NCI-H510A treated with DMSO at 0.1 percent for 48 hours (cell line): Measurements from ENCODE around the gene MAPKBP1.

ENCODE experiments used
- DNase-seq: peaks from one replicate; lab custom pipeline; 2025; lab: John Stamatoyannopoulos, UW

Gene MAPKBP1

DNA sequence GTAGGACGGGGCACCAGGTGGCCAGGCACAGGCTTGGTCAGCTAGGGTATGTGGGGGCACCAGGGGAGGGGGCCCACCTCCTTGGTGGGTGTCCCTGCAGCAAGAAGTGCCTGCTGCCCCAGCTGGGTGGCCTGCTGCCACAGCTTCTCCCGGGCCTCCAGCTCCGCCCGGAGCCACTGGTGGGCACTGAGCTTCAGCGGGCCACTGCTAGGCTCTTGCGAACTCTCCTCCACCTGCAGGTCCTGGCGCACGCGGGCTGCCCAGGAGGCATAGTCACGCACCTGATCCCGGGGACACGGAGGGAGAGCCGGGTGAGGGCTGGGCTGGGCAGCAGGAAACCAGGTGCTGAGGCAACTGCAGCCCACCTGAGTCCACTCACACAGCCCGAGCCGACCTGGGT is 94.0 kb downstream of the MAPKBP1 start:
- DNase-seq = no peak

- DNase-seq = no peak
These were observed 95.7 kb downstream of the MAPKBP1 start for GRCh38 chr15:41869770-41870688.

- no peak for DNase-seq
These were observed 96.4 kb downstream of the MAPKBP1 start for GRCh38 chr15:41870689-41871081.

DNA sequence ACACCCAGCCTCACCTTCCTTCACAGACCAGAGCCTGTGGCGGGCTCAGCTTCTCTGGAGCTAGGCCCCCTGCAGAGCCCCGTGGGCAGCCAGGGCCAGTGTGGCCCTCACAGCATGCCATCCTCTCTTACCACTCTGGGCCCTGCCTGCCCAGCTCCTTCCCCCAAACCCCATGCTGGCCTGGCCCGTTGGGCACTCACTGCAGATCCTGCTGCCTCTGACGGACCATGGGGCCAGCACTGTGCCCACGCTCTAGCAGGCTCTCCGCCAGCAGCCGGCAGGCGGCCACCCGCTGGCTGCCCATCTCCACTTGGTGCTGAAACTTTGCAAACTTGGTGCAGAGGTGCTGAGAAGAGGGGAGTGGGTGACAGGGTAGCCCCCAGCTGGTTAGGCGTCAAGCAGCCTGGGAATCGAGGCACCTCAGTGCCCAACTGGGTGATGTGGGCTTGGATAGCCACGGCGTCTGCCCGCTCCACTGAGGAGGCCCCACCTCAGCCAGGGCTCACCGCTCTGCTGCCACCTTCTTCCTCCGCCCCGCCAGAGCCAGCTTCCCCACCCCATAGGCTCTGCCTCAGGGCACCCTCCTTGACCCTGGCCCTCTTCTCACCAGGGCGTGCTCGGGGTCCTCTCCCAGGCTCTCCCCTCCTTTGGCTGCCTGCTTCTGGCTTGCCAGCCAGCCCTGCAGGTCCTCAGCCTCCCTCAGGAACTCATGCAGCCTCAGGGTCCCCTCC is 97.1 kb downstream of the MAPKBP1 start:
- DNase-seq = no peak

- no peak for DNase-seq
These were observed 98.0 kb downstream of the MAPKBP1 start for GRCh38 chr15:41872166-41872747.

DNA sequence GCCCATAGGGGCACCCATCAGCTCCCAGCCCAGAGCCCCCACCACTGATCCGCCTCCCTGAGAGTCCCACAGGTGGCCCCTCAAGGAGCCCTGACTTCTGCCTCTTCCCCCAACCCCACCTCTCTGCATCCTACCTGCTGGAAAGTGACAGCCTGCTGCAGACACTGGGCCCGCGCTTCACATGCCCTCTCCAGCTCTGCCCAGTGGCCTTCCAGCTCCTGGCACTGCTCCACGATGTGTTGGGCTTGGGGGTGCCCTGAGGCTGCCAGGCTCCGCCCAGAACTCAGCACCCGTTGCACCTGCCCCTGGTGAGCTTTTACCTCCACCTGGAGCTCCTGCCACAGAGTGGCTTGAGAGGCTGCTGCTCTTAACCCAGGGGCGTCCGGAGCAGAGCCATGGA is 99.4 kb downstream of the MAPKBP1 start:
- DNase-seq = peak; percentile 60

DNA sequence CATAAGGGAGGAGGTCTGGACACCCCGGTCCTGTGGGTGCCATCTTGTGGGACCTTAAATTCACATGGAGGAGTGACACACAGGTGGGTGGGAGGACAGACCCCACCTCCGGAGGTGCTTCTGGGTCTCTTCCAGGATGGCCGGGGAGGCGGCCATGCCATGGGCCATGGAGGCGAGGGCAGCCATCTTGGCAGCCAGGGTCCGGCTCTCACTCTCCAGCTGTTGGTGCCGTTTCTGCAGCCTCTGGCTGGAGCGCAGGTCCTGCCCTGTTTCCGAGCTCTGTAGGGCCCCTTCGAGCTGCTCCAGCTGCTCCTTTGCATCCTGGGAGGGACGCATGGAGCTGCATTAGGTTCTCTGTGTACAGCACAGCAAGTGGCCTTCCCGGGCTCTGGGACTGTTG is 100.5 kb downstream of the MAPKBP1 start:
- no peak for DNase-seq

DNA sequence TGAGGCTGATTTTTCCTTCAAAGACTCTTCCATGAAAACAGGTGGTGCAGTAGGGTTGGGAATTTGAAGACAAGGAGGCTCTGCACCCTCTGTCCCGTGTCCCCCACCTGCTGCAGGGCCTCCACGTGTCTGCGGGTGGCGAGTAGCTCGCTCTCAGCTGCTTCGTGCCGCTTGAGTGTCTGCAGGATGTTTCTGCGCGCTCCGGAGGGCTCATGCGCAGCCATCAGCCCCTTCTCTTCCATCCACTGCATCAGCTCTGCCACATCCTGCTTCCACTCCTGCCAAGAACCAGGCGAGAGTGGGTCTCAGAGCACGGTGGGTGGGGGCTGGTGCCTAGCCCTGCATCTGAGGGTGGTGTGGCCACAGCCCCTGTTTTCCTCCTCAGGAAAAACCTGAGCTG is 101.7 kb downstream of the MAPKBP1 start:
- DNase-seq = no peak

DNA sequence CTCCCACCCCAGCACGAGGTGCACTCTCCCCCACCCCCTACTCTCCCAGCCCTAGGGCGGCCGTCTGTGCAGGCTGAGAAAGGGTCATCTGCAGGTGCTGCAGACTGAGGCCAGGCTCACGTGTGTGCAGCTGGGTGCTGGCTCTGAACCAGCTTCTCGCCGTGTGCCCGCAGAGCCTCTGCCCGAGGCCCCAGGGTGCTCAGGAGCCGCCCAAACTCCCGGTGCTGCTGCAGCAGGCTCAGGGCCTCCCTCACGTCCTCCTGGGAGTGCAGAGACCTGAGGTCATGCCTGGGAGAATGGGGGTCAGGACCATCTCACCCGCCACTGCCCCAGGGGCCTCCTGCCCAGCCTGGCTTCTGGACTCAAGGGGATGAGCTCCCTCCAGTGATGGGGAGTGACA is 102.4 kb downstream of the MAPKBP1 start:
- DNase-seq = no peak
